DOHH2 (cell line): ENCODE data around the gene TTC28.

Experiments used
- EZH2phosphoT487 ChIP-seq: fragments of 200-600 bp; sonication (generic); IDR thresholded peaks from 2 replicates; pipeline ENCODE4 v1.6.1; 2017; ENCODE audit warnings: borderline replicate concordance, mild to moderate bottlenecking, antibody characterized with exemption, low read length, moderate library complexity, mixed read lengths
- TF ChIP-seq, protein P1 (sequence below): fragments of 200-600 bp; sonication (generic); IDR thresholded peaks from one replicate; pipeline ENCODE4 v1.5.1; 2014; ENCODE audit warnings: antibody characterized with exemption, mild to moderate bottlenecking, low read depth, low read length; ENCODE audit not compliant: poor library complexity, severe bottlenecking

DNA sequence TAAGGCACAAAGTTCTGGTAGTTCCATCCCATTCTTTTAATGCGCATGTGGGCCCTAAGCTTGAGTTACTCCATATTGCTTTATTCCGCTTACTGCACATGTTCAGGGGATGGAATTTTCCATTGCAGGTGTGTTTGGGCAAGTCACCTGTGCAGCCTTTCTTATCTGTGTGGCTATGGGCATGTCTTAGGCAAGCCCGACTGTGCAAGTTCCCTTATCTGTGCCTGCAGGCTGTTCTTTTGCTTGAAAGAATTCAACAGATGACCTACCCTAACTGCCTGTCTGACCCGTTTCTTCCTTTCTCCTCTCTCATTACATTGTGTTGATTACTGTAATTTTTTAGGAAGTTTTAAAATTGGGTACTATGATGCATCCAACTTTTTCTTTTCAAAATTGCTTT, 363.6 kb downstream of the TTC28 start:
- TF ChIP-seq, protein P1, sequence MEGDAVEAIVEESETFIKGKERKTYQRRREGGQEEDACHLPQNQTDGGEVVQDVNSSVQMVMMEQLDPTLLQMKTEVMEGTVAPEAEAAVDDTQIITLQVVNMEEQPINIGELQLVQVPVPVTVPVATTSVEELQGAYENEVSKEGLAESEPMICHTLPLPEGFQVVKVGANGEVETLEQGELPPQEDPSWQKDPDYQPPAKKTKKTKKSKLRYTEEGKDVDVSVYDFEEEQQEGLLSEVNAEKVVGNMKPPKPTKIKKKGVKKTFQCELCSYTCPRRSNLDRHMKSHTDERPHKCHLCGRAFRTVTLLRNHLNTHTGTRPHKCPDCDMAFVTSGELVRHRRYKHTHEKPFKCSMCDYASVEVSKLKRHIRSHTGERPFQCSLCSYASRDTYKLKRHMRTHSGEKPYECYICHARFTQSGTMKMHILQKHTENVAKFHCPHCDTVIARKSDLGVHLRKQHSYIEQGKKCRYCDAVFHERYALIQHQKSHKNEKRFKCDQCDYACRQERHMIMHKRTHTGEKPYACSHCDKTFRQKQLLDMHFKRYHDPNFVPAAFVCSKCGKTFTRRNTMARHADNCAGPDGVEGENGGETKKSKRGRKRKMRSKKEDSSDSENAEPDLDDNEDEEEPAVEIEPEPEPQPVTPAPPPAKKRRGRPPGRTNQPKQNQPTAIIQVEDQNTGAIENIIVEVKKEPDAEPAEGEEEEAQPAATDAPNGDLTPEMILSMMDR: no peak
- no peak for TF ChIP-seq EZH2phosphoT487
